NB4 (cell line): Measurements from ENCODE around the gene TMEM170B.

ENCODE experiments used
- MYC ChIP-seq: IDR thresholded peaks from 2 replicates; pipeline ENCODE4 v1.6.1; 2011; ENCODE audit warnings: low read depth, low read length
- POLR2A ChIP-seq: IDR thresholded peaks from 2 replicates; pipeline ENCODE4 v1.6.1; 2011; ENCODE audit warnings: mild to moderate bottlenecking; ENCODE audit not compliant: insufficient read length; ENCODE audit errors: extremely low read depth
- TF ChIP-seq, protein P1 (sequence below): IDR thresholded peaks from one replicate; pipeline ENCODE4 v1.5.1; 2012; ENCODE audit warnings: low read depth, low read length
- TF ChIP-seq, protein P2 (sequence below): IDR thresholded peaks from 2 replicates; pipeline ENCODE4 v1.6.1; 2011; ENCODE audit warnings: low read depth, low read length

GRCh38 chr6:11631539-11631938 lies 94.0 kb downstream of the TMEM170B start:
- TF ChIP-seq, protein P1, sequence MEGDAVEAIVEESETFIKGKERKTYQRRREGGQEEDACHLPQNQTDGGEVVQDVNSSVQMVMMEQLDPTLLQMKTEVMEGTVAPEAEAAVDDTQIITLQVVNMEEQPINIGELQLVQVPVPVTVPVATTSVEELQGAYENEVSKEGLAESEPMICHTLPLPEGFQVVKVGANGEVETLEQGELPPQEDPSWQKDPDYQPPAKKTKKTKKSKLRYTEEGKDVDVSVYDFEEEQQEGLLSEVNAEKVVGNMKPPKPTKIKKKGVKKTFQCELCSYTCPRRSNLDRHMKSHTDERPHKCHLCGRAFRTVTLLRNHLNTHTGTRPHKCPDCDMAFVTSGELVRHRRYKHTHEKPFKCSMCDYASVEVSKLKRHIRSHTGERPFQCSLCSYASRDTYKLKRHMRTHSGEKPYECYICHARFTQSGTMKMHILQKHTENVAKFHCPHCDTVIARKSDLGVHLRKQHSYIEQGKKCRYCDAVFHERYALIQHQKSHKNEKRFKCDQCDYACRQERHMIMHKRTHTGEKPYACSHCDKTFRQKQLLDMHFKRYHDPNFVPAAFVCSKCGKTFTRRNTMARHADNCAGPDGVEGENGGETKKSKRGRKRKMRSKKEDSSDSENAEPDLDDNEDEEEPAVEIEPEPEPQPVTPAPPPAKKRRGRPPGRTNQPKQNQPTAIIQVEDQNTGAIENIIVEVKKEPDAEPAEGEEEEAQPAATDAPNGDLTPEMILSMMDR: no peak
- TF ChIP-seq POLR2A (no peak), MYC (no peak)
- TF ChIP-seq, protein P2, sequence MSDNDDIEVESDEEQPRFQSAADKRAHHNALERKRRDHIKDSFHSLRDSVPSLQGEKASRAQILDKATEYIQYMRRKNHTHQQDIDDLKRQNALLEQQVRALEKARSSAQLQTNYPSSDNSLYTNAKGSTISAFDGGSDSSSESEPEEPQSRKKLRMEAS: no peak
